GM12878 (cell line): ENCODE results near the gene BMPR1B. TPM values are rescaled to one million over a fixed set of nuclear protein-coding genes. Genes with fewer than 3 reads are reported as not detected.

Experiments used
- ATAC-seq: fragments of 200-7000 bp; cut with Tn5 transposase; 3 replicates; pipeline ENCODE4 v1.9.1; 2020; ENCODE audit warnings: mild to moderate bottlenecking, moderate library complexity
- BruUV-seq: library from RNA; stranded (reverse); fragments of 400-500 nt; replicated peaks from 2 replicates; lab custom pipeline; 2021; lab: Mats Ljungman, UMichigan
- CTCF ChIA-PET: fragments of 300-600 bp; sonication (Branson Sonifier 250); formaldehyde crosslinking; extraction: SDS; loops from one replicate; lab custom pipeline; 2021; ENCODE audit warnings: inconsistent platforms; lab: Yijun Ruan, JAX
- POLR2A ChIA-PET: fragments of 350-600 bp; formaldehyde crosslinking; extraction: SDS; loops from one replicate; lab custom pipeline; 2021; ENCODE audit warnings: inconsistent platforms; lab: Charles Lee
- RAD21 ChIA-PET: fragments of 300-600 bp; sonication (Branson Sonifier 250); formaldehyde crosslinking; loops from one replicate; lab custom pipeline; 2023; ENCODE audit warnings: antibody characterized with exemption; ENCODE audit not compliant: unreplicated experiment; lab: Charles Lee
- SMC1A ChIA-PET: fragments of 300-600 bp; sonication (Branson Sonifier 250); formaldehyde crosslinking; loops from one replicate; lab custom pipeline; 2023; ENCODE audit not compliant: unreplicated experiment, uncharacterized antibody; lab: Charles Lee
- DNase-seq: peaks from one replicate; pipeline ENCODE4 v3.0.0-alpha.2; 2011; ENCODE audit warnings: low read depth, low spot score
- FAIRE-seq: peaks from 3 replicates; lab custom pipeline; 2011; peaks lifted over from hg19 to GRCh38; lab: Jason Lieb, UNC
- H2AFZ ChIP-seq: 2 replicates; pipeline ENCODE4 v1.6.0; 2011; ENCODE audit warnings: low read depth, low read length, control low read depth; ENCODE audit not compliant: control insufficient read depth
- H3K27ac ChIP-seq: 2 replicates; pipeline ENCODE4 v1.5.1; 2011; ENCODE audit warnings: control low read depth; ENCODE audit not compliant: control insufficient read depth, insufficient read depth
- H3K27me3 ChIP-seq, 2 experiments: replicated peaks in 1 of 2; 2 replicates each; pipeline versions ENCODE4 v1.6.0 to v1.6.1; 2011; ENCODE audit warnings: low read length in 1 of 2; ENCODE audit not compliant: control insufficient read depth in 2 of 2, insufficient read depth in 2 of 2
- H3K36me3 ChIP-seq, 2 experiments: 2 replicates each; pipeline ENCODE4 v1.5.1; 2011; ENCODE audit warnings: low read length in 1 of 2; ENCODE audit not compliant: control insufficient read depth in 2 of 2, insufficient read depth in 2 of 2
- H3K4me1 ChIP-seq: 2 replicates; pipeline ENCODE4 v1.6.1; 2011; ENCODE audit warnings: mild to moderate bottlenecking, low read length, moderate library complexity, mixed read lengths; ENCODE audit not compliant: control insufficient read depth, insufficient read depth
- H3K4me2 ChIP-seq: 2 replicates; pipeline ENCODE4 v1.6.0; 2011; ENCODE audit warnings: control low read depth; ENCODE audit not compliant: control insufficient read depth, insufficient read depth
- H3K4me3 ChIP-seq: fragments of 200-600 bp; sonication (generic); 2 replicates; pipeline ENCODE4 v1.5.1; 2016
- H3K79me2 ChIP-seq: 2 replicates; pipeline ENCODE4 v1.6.0; 2011; ENCODE audit warnings: low read length; ENCODE audit not compliant: control insufficient read depth, insufficient read depth
- H3K9ac ChIP-seq: 2 replicates; pipeline ENCODE4 v1.8.0; 2011; ENCODE audit warnings: low read length, control low read depth, mixed read lengths; ENCODE audit not compliant: control insufficient read depth, insufficient read depth
- H3K9me3 ChIP-seq: replicated peaks from 3 replicates; pipeline ENCODE4 v1.5.1; 2011; ENCODE audit warnings: mild to moderate bottlenecking, low read length; ENCODE audit not compliant: control insufficient read depth, insufficient read depth
- H4K20me1 ChIP-seq: 2 replicates; pipeline ENCODE4 v1.6.0; 2011; ENCODE audit not compliant: control insufficient read depth, insufficient read depth
- DPF2 ChIP-seq: fragments of 450-650 bp; IDR thresholded peaks from 2 replicates; pipeline ENCODE4 v1.6.1; 2017; ENCODE audit warnings: mild to moderate bottlenecking
- FOXM1 ChIP-seq: IDR thresholded peaks from 2 replicates; pipeline ENCODE4 v1.6.1; 2012; ENCODE audit warnings: low read depth, mild to moderate bottlenecking, inconsistent platforms, low read length, moderate library complexity
- HDAC6 ChIP-seq: fragments of 200-600 bp; sonication (generic); IDR thresholded peaks from one replicate; pipeline ENCODE4 v1.8.0; 2017; ENCODE audit warnings: antibody characterized with exemption; ENCODE audit not compliant: unreplicated experiment
- POLR2AphosphoS5 ChIP-seq: IDR thresholded peaks from 2 replicates; pipeline ENCODE4 v1.6.1; 2011; ENCODE audit warnings: mild to moderate bottlenecking, low read length, inconsistent platforms
- RAD51 ChIP-seq: fragments of 450-650 bp; IDR thresholded peaks from 2 replicates; pipeline ENCODE4 v1.6.1; 2016; ENCODE audit warnings: moderate library complexity, mild to moderate bottlenecking, inconsistent platforms
- RELA ChIP-seq: fragments of 450-650 bp; IDR thresholded peaks from 2 replicates; pipeline ENCODE4 v1.8.0; 2014; ENCODE audit warnings: borderline replicate concordance; ENCODE audit not compliant: partially characterized antibody
- RFX5 ChIP-seq: IDR thresholded peaks from 2 replicates; pipeline ENCODE4 v1.6.1; 2011; ENCODE audit warnings: low read depth, low read length, improper control_type of control experiment
- ZZZ3 ChIP-seq: IDR thresholded peaks from 2 replicates; pipeline ENCODE4 v1.6.1; 2011; ENCODE audit warnings: low read depth; ENCODE audit not compliant: control insufficient read depth, insufficient read length
- WGBS: methylation state at CpG from one replicate; pipeline ENCODE4 v1.1.6; 2016; ENCODE audit warnings: low lambda C conversion rate; ENCODE audit not compliant: insufficient replicate concordance, insufficient coverage; ENCODE audit errors: missing lambda C conversion rate; 5-methylcytosine and 5-hydroxymethylcytosine counted together
- in situ Hi-C: fragments of 300-500 bp; cut with MboI; formaldehyde crosslinking; loops from 9 replicates; pipeline ENCODE4 v1.14.3; 2018; ENCODE audit warnings: mixed read lengths
- intact Hi-C: fragments of 100-400 bp; cut with micrococcal nuclease; formaldehyde crosslinking; loops from one replicate; pipeline ENCODE4 v1.14.2; 2022; ENCODE audit not compliant: unreplicated experiment
- polyA plus RNA-seq, 11 experiments: library from polyadenylated mRNA; depleted of rRNA in 4 of 11; unstranded in 6 of 11; stranded (reverse) in 5 of 11; fragments of >200 nt; fragmentation: Nextera tagmentation in 4 of 11; fragmentation: Illumina TruSeq in 1 of 11; extraction: Ambion mirVana in 4 of 11; extraction: Trizol in 1 of 11; gene quantifications; 1 replicate in 1 of 11; 2 replicates in 10 of 11; pipeline versions ENCODE4 v1.2.1 to v1.2.3, GENCODE V29; 2011 to 2016; ENCODE audit warnings: inconsistent platforms in 2 of 11, missing spikeins in 2 of 11, low read depth in 1 of 11
- total RNA-seq, 4 experiments: library from RNA; depleted of rRNA in 3 of 4; stranded (reverse); fragments of >200 nt in 3 of 4; fragmentation: Illumina TruSeq in 1 of 4; extraction: Trizol in 1 of 4; gene quantifications; 2 replicates each; pipeline versions ENCODE4 v1.2.1 to v1.2.3, GENCODE V29; 2013 to 2021
- TF ChIP-seq, protein P1 (sequence below): fragments of 450-650 bp; conservative IDR thresholded peaks from 2 replicates; pipeline ENCODE4 v1.6.1; 2017; ENCODE audit warnings: mild to moderate bottlenecking, moderate library complexity
- TF ChIP-seq, protein P2 (sequence below): fragments of 450-650 bp; IDR thresholded peaks from 2 replicates; pipeline ENCODE4 v1.6.1; 2014; ENCODE audit warnings: mild to moderate bottlenecking
- TF ChIP-seq, protein P3 (sequence below): IDR thresholded peaks from 2 replicates; pipeline ENCODE4 v1.6.1; 2011; ENCODE audit warnings: low read depth, mild to moderate bottlenecking, low read length, moderate library complexity, borderline replicate concordance; ENCODE audit errors: extremely low read depth
- TF ChIP-seq, protein P4 (sequence below): fragments of 450-650 bp; IDR thresholded peaks from 2 replicates; pipeline ENCODE4 v1.6.1; 2017; ENCODE audit warnings: mild to moderate bottlenecking, moderate library complexity
- TF ChIP-seq, protein P5 (sequence below): IDR thresholded peaks from 2 replicates; pipeline ENCODE4 v1.6.1; 2011; ENCODE audit warnings: low read depth, low read length, improper control_type of control experiment, borderline replicate concordance

BMPR1B gene
- total and polyA plus RNA-seq, 10 of the 15 experiments (the other 5 are each of a cell fraction or from before 2014, with no cell fraction given): not detected

DNA sequence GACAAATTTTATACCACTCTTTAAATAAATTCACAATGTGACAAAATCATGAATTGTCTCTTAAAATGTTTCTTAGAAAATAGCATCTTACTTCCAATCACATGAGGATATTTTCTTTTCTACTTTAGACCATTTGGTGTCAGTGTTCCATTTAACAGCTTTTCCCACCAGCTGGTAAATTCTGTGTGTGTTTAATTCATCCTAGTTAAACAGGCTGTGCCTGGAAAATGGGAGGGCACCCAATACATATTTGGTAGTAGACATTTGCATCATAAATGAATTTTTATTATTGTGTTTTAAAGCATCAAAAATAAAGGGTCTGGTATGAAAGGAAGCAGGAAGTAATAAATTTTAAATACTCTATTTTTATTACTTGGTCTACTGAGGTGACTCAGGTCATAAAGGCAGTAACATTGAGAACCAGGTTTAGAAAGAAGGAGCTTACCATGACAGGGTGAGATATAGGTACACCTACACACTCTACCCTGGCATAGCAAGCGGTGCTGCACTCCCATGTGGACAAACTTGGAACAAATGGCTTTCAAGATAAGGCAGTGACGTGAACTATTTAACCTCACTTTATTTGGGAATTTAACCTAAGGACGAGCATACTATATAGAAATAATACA, 344.5 kb downstream of the BMPR1B start:
- RAD21 ChIA-PET: no interaction called here
- Histone ChIP-seq H3K9me3 (no peaks in the 10 kb centered on the region), H3K36me3 (no peaks in the 10 kb centered on the region), H3K79me2 (no peaks in the 10 kb centered on the region), H2AFZ (no peak overlapping the region), H3K27me3 (no peaks in the 10 kb centered on the region), H4K20me1 (no peaks in the 10 kb centered on the region), H3K27ac (no peak overlapping the region), H3K9ac (no peak overlapping the region), H3K4me3 (no peak overlapping the region), H3K4me2 (no peak overlapping the region), H3K4me1 (no peaks in the 10 kb centered on the region)
- DNase-seq (no peak), ATAC-seq (no peak), FAIRE-seq (no peak)
- SMC1A ChIA-PET: interaction anchor here (0.6 kb wide), 1 partner anchor 54 kb away, joined by 4 read pairs; no protein-coding TSS in a partner anchor
- in situ Hi-C loops (no loop called here), intact Hi-C loops (no loop called here)
- 2% methylated on average over 3 of the region's 3 CpGs for WGBS
- BruUV-seq: no TSS peak
- CTCF ChIA-PET: interaction anchor here (0.5 kb wide), 1 partner anchor 98 kb away, joined by 3 read pairs; no protein-coding TSS in a partner anchor
- POLR2A ChIA-PET: no interaction called here
- no peak for TF ChIP-seq RELA
- no peak for TF ChIP-seq HDAC6
- TF ChIP-seq, protein P1, sequence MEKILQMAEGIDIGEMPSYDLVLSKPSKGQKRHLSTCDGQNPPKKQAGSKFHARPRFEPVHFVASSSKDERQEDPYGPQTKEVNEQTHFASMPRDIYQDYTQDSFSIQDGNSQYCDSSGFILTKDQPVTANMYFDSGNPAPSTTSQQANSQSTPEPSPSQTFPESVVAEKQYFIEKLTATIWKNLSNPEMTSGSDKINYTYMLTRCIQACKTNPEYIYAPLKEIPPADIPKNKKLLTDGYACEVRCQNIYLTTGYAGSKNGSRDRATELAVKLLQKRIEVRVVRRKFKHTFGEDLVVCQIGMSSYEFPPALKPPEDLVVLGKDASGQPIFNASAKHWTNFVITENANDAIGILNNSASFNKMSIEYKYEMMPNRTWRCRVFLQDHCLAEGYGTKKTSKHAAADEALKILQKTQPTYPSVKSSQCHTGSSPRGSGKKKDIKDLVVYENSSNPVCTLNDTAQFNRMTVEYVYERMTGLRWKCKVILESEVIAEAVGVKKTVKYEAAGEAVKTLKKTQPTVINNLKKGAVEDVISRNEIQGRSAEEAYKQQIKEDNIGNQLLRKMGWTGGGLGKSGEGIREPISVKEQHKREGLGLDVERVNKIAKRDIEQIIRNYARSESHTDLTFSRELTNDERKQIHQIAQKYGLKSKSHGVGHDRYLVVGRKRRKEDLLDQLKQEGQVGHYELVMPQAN: no peak
- TF ChIP-seq ZZZ3: no peak
- no peak for TF ChIP-seq RFX5
- TF ChIP-seq, protein P2, sequence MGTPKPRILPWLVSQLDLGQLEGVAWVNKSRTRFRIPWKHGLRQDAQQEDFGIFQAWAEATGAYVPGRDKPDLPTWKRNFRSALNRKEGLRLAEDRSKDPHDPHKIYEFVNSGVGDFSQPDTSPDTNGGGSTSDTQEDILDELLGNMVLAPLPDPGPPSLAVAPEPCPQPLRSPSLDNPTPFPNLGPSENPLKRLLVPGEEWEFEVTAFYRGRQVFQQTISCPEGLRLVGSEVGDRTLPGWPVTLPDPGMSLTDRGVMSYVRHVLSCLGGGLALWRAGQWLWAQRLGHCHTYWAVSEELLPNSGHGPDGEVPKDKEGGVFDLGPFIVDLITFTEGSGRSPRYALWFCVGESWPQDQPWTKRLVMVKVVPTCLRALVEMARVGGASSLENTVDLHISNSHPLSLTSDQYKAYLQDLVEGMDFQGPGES: no peak
- TF ChIP-seq FOXM1: no peak
- TF ChIP-seq, protein P3, sequence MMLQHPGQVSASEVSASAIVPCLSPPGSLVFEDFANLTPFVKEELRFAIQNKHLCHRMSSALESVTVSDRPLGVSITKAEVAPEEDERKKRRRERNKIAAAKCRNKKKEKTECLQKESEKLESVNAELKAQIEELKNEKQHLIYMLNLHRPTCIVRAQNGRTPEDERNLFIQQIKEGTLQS: no peak
- TF ChIP-seq, protein P4, sequence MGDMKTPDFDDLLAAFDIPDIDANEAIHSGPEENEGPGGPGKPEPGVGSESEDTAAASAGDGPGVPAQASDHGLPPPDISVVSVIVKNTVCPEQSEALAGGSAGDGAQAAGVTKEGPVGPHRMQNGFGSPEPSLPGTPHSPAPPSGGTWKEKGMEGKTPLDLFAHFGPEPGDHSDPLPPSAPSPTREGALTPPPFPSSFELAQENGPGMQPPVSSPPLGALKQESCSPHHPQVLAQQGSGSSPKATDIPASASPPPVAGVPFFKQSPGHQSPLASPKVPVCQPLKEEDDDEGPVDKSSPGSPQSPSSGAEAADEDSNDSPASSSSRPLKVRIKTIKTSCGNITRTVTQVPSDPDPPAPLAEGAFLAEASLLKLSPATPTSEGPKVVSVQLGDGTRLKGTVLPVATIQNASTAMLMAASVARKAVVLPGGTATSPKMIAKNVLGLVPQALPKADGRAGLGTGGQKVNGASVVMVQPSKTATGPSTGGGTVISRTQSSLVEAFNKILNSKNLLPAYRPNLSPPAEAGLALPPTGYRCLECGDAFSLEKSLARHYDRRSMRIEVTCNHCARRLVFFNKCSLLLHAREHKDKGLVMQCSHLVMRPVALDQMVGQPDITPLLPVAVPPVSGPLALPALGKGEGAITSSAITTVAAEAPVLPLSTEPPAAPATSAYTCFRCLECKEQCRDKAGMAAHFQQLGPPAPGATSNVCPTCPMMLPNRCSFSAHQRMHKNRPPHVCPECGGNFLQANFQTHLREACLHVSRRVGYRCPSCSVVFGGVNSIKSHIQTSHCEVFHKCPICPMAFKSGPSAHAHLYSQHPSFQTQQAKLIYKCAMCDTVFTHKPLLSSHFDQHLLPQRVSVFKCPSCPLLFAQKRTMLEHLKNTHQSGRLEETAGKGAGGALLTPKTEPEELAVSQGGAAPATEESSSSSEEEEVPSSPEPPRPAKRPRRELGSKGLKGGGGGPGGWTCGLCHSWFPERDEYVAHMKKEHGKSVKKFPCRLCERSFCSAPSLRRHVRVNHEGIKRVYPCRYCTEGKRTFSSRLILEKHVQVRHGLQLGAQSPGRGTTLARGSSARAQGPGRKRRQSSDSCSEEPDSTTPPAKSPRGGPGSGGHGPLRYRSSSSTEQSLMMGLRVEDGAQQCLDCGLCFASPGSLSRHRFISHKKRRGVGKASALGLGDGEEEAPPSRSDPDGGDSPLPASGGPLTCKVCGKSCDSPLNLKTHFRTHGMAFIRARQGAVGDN: no peak
- no peak for TF ChIP-seq RAD51
- TF ChIP-seq, protein P5, sequence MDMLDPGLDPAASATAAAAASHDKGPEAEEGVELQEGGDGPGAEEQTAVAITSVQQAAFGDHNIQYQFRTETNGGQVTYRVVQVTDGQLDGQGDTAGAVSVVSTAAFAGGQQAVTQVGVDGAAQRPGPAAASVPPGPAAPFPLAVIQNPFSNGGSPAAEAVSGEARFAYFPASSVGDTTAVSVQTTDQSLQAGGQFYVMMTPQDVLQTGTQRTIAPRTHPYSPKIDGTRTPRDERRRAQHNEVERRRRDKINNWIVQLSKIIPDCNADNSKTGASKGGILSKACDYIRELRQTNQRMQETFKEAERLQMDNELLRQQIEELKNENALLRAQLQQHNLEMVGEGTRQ: no peak
- TF ChIP-seq DPF2: no peak
- no peak for TF ChIP-seq POLR2AphosphoS5
